Activated CD8-positive, alpha-beta memory T cell treated with anti-CD3 and anti-CD28 coated beads for 1 hour (primary cell): Measurements from ENCODE around the gene CD4.
"Not testable (repeated sequence)": the region's sequence is repeated elsewhere in the genome, so short reads cannot be mapped to it uniquely, and the experiment has no call there.

Experiments
- DNase-seq, 2 donors: peaks; one replicate each; pipeline ENCODE4 v3.0.0-alpha.2; 2020; ENCODE audit warnings: low read depth in 1 of 2; ENCODE audit errors: extremely low read depth in 1 of 2

The CD4 gene

GRCh38 chr12:6843118-6843902 is 54.0 kb downstream of the CD4 start:
- DNase-seq = no peak

DNA sequence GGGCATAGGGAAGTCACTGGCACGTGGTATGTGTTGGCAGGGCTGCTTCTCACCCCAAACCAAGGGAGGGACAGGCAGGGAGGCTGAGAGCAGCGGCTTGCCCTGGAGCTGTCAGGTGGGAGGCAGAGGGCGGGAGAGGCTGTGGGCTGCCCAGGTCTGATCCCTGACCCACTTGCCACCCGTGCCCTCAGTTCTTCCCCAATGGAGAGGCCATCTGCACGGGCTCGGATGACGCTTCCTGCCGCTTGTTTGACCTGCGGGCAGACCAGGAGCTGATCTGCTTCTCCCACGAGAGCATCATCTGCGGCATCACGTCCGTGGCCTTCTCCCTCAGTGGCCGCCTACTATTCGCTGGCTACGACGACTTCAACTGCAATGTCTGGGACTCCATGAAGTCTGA is 56.1 kb downstream of the CD4 start:
- no peak for DNase-seq

- no peak for DNase-seq
Measured at GRCh38 chr12:6846316-6846869, 57.1 kb downstream of the CD4 start.

GRCh38 chr12:6847676-6848075 is 58.3 kb downstream of the CD4 start:
- no peak for DNase-seq

DNA sequence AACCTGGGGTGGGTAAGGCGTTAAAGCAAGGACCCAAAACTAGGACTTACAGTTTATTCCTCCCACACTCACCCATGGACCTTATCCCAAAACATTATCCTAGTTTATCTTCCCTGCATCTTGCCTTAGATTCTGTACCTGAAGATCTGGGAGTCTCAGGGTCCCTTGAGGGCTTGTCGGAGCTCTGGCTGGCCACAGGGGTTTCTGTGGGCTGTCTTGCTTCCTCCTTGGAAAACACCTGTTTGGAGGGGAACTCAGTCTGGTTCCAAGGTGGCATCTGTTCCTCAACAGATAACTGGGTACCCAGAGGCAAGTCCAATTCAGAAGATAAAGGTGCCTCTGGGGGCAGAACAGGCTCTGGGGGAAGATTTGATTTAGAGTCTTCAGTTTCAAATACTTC is 60.1 kb downstream of the CD4 start:
- DNase-seq = no peak

- no peak for DNase-seq
Measured at GRCh38 chr12:6849976-6850560, 60.7 kb downstream of the CD4 start.

DNA sequence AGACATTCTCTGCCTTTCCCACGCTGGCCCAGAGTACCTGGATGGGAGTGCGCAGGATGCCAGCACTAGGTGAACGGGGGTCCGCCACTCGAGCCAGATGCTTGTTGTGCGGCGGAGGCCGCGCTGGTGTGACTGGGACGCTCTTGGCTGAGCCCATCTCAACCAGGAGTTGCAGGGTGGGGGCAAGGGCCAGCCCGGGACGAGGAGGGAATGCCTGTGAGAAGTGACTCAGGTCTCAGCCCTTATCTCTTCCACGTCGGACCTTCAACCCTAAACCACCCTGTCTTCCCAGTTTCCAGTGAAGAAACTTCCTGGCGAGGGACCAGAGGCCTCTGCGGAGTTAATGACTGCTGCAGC is 61.4 kb downstream of the CD4 start:
- no peak for DNase-seq

DNA sequence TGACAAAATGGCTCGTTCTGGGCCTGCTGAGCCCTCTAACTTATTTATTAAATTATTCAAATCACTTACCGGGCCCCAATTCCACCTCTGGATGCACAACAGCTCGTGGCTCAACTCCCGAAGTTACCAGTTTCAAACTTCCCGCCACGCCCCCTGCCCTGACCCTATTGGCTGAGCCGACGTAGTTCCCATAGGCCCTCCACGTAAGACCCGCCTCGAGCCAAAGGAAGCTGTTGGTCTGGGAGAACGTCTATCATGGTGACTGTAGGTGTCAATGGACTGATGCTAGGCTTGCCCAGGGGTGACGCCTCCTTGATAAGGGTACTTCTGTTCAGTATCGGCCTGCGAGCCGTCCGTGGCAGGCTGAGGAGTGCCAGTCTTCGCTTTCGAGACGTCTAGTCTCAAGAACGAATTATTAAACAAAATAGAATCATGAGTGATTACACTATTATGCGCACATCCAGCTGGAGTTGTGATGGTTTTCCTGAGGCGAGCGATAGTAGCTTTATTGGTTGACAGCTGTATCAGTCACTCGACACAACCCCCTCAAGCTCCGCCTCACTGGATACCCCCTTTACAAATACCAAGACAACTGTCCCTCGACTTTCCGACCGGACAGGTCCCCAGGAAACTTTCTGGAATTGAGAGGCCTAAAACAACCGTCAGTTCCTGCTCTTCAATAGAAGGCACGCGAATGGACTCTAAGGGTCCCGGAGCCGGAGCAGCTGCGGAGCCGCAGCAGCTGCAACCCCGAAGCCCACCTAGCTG is 62.0 kb downstream of the CD4 start, which contains the start of gene CDCA3:
CDCA3 (minus strand) TSS at position 134 of the 768 bp plus-strand sequence. CDS start 334 bp downstream, outside the sequence.
- peak; percentile 80 to 84 for DNase-seq

- peak; percentile 95 for DNase-seq
Measured at GRCh38 chr12:6851921-6852650, 62.8 kb downstream of the CD4 start, which contains the start of gene USP5. Gene USP5, plus strand, starts transcription at chr12:6852150. Its CDS starts 30 bp downstream, at chr12:6852180.

DNA sequence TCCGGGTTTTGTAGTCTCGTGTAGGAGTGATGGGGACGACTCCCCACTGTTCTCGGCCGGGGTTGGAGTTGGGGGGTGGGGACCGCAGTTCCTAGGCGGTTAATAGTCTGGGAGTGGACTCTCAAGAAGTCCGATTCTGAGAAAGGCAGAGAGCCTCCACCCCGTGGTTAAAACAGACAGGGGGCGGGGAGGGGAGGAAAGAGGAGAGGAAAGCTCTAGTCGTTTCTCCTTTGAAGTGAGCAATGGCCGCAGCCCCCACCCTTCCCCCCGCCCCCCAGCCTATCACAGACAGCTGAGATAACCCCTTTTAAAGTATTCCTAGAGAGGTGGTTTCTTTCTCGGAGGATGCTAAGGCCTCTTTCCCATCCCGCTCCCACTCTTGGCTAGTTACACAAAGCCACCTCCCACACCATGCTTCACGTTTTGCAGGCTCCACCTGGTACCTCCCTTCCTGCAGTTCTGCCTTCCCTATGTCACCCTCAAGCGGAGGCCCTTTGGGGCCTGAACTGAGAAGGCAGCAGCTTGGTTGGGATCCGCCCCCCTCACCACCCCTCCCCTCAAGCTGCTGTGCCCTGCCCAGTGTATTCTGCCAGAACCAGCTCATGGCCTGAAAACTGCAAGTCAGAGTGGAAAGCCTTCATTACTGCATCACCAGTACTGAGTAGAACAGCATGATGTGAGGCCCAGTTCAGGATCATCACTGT is 63.5 kb downstream of the CD4 start:
- no peak for DNase-seq

- no peak for DNase-seq
Measured at GRCh38 chr12:6853626-6854025, 64.3 kb downstream of the CD4 start.

GRCh38 chr12:6854036-6854435 is 64.7 kb downstream of the CD4 start:
- no peak for DNase-seq

GRCh38 chr12:6855322-6855721 is 66.0 kb downstream of the CD4 start:
- no peak for DNase-seq

DNA sequence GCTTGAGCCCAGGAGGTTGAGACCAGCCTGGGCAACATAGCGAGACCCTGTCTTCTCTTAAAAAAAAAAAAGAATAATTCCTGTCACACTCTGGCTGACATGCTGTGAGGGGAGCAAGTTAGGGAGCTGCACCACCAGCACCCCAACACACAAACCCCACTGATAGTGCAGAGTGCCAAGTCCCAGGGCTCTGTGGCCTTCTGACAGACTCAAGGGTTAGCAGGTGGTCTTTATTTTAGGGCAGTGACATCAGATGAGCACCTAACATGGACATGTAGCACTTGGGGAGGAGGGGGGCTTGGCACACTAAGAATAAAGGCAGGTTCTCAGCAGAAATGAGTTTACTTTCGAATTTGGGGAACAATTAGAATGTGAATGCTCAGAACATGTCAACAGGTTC is 69.5 kb downstream of the CD4 start:
- no peak for DNase-seq

DNA sequence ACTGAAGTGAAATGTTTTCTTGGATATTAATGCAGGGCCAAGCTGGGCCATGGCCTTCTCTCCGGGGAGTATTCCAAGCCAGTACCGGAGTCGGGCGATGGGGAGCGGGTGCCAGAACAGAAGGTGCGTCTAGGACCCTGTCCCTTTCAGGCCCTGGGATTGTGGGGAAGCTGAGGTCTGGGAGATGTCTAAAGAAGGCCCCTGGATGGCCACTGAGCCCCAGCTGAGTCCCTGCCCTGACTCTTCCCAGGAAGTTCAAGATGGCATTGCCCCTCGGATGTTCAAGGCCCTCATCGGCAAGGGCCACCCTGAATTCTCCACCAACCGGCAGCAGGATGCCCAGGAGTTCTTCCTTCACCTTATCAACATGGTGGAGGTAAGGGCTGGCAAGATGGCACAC is 70.8 kb downstream of the CD4 start:
- no peak for DNase-seq

GRCh38 chr12:6860942-6861341 is 71.6 kb downstream of the CD4 start:
- no peak for DNase-seq

DNA sequence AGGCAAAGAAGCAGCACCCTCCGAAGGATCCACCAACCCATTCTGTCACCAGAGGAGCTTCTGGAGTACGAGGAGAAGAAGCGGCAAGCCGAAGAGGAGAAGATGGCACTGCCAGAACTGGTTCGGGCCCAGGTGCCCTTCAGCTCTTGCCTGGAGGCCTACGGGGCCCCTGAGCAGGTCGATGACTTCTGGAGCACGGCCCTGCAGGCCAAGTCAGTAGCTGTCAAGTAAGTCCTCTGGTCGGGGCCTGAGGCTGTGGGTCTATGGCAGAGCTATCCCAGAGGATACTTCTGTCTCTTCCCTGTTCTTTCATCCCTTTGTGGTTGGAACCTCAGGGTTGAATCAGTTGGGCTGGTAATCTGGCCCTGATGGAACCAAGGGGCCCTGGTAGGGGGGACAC is 72.1 kb downstream of the CD4 start:
- no peak for DNase-seq

DNA sequence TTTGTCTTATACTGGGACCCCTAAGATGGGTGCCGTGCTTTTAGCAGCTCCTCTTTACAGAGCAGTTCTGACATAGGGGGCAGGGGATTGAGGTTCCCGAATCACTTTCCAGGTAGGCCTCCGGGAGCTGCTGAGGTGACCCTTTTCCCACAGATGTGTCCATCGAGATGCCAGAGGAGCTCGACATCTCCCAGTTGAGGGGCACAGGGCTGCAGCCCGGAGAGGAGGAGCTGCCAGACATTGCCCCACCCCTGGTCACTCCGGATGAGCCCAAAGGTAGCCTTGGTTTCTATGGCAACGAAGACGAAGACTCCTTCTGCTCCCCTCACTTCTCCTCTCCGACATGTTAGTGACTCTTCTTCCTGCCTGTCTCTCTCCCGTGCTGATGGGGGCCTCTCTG is 73.7 kb downstream of the CD4 start:
- DNase-seq = no peak

GRCh38 chr12:6863586-6864321 is 74.4 kb downstream of the CD4 start:
- DNase-seq = no peak

- not testable (repeated sequence) for DNase-seq
Measured at GRCh38 chr12:6865307-6865706, 76.0 kb downstream of the CD4 start.
